Measurements from ENCODE around the gene KLF3.

DNA sequence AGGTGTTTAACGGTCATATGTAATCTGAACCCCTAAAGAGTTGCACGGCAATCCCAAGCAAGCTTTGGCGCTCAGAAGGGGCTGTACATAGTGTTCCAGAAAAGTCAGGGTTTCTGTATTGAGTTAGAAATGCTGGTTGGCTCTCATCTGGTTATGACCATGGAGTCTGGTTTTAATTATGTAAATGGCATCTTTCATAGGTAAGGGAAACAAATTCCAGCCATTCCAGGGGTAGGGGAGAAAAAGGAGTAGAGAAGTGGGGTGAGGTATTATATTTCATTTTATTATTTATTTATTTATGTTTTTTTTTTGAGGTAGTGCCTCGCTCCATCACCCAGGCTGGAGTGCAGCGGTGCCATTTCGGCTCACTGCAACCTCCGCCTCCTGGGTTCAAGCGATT lies 15.9 kb downstream of the KLF3 start:
- TF ChIP-seq POLR2A (IDR thresholded peaks at IDR 0.05; ENCODE audit: low read depth, low read length), result no peak
- no peak for TF ChIP-seq USF2 (IDR thresholded peaks at IDR 0.05; ENCODE audit: low read depth, low read length)
- TF ChIP-seq, protein P1, sequence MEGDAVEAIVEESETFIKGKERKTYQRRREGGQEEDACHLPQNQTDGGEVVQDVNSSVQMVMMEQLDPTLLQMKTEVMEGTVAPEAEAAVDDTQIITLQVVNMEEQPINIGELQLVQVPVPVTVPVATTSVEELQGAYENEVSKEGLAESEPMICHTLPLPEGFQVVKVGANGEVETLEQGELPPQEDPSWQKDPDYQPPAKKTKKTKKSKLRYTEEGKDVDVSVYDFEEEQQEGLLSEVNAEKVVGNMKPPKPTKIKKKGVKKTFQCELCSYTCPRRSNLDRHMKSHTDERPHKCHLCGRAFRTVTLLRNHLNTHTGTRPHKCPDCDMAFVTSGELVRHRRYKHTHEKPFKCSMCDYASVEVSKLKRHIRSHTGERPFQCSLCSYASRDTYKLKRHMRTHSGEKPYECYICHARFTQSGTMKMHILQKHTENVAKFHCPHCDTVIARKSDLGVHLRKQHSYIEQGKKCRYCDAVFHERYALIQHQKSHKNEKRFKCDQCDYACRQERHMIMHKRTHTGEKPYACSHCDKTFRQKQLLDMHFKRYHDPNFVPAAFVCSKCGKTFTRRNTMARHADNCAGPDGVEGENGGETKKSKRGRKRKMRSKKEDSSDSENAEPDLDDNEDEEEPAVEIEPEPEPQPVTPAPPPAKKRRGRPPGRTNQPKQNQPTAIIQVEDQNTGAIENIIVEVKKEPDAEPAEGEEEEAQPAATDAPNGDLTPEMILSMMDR (conservative IDR thresholded peaks at IDR 0.05; ENCODE audit: low read depth, low read length), result no peak
- no peak for TF ChIP-seq RFX5 (IDR thresholded peaks at IDR 0.05; ENCODE audit: low read depth, low read length)
- no peak for TF ChIP-seq BHLHE40 (IDR thresholded peaks at IDR 0.05; ENCODE audit: low read depth, low read length)
- TF ChIP-seq FOS (IDR thresholded peaks at IDR 0.05; ENCODE audit: low read depth, low read length), result no peak
- TF ChIP-seq SMC3 (IDR thresholded peaks at IDR 0.05; ENCODE audit: low read depth, low read length), result no peak
- TF ChIP-seq ELK1 (IDR thresholded peaks at IDR 0.05; ENCODE audit: borderline replicate concordance, low read depth, low read length), result no peak
- no peak for TF ChIP-seq MAFK (IDR thresholded peaks at IDR 0.05; ENCODE audit: low read depth, low read length)
